GM04503 (cell line): Measurements from ENCODE around the gene CNIH4.
A peak's percentile ranks its signal among the peaks of the same experiment; 100 is the strongest.
"Not testable (repeated sequence)": the region's sequence is repeated elsewhere in the genome, so short reads cannot be mapped to it uniquely, and the experiment has no call there.

ENCODE experiments used
- DNase-seq: peaks from one replicate; pipeline ENCODE4 v3.0.0-alpha.2; 2012; ENCODE audit warnings: low read depth

The CNIH4 gene

GRCh38 chr1:224399887-224400286, 43.2 kb downstream of the CNIH4 start:
- no peak for DNase-seq

GRCh38 chr1:224402472-224403036, 45.9 kb downstream of the CNIH4 start:
- DNase-seq: no peak

- no peak for DNase-seq
Observed at GRCh38 chr1:224404916-224405603, 48.4 kb downstream of the CNIH4 start.

GRCh38 chr1:224405604-224405970, 48.9 kb downstream of the CNIH4 start:
- DNase-seq: no peak

- no peak for DNase-seq
Observed at GRCh38 chr1:224406216-224406615, 49.5 kb downstream of the CNIH4 start.

- DNase-seq: no peak
Observed at GRCh38 chr1:224407571-224408293, 51.1 kb downstream of the CNIH4 start.

- DNase-seq: no peak
Observed at GRCh38 chr1:224408294-224408590, 51.6 kb downstream of the CNIH4 start.

- no peak for DNase-seq
Observed at GRCh38 chr1:224411766-224412165, 55.1 kb downstream of the CNIH4 start.

- DNase-seq: no peak
Observed at GRCh38 chr1:224420106-224420505, 63.4 kb downstream of the CNIH4 start.

- DNase-seq: no peak
Observed at GRCh38 chr1:224425279-224425884, 68.7 kb downstream of the CNIH4 start.

- DNase-seq: not testable (repeated sequence)
Observed at GRCh38 chr1:224426869-224427268, 70.2 kb downstream of the CNIH4 start.

- peak; percentile 59 for DNase-seq
Observed at GRCh38 chr1:224427346-224427745, 70.7 kb downstream of the CNIH4 start.

GRCh38 chr1:224428713-224429112, 72.0 kb downstream of the CNIH4 start:
- not testable (repeated sequence) for DNase-seq
